GM12874 (cell line): Measurements from ENCODE around the gene MYBPC2.

Experiments used
- TF ChIP-seq, protein P1 (sequence below): IDR thresholded peaks from 2 replicates; pipeline ENCODE4 v1.5.1; 2011; ENCODE audit warnings: low read depth, mild to moderate bottlenecking, control low read depth, low read length, moderate library complexity; ENCODE audit not compliant: insufficient read depth

The MYBPC2 gene

DNA sequence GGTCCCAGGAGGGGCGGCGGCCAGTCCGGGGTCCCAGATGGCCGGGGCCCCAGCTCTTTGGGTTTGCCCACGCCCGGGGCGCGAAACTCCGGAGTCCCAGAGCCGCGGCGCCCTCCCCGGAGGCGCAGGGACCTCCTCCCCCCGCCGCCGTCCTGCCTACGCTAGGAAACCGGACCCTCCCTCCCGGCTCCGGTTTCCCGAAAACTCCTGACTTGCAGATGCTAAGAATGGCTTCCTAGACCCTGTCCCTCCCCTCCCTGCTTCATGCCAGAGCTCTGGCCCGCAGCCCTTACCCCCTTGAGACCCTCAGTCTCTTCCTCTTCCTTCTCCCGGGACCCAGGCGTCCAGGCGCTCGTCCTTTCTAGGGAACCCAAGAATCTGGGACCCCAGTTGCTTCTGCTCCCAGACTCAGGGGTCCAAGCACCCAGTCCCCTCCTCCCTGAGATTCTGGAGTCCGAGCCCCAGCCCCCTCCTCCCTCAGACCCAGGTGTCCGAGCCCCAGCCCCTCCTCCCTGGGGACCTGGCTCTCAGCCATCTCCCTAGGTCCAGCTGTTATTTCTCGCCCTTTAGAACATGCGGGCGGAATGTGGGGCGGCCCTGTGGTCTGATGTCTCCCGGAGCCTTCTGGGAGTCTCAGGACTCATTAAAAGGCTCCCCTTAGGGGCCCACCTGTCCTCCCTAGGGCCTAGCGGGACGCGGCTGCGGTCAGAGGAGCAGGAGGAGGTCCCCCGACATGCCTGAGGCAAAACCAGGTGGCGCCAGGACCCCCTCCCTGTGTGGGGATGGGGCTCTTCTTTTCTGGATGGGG is at the start of gene MYBPC2:
MYBPC2 (plus strand) TSS at position 672 of the 808 bp plus-strand sequence; CDS start at position 734, 62 bp downstream.
- TF ChIP-seq, protein P1, sequence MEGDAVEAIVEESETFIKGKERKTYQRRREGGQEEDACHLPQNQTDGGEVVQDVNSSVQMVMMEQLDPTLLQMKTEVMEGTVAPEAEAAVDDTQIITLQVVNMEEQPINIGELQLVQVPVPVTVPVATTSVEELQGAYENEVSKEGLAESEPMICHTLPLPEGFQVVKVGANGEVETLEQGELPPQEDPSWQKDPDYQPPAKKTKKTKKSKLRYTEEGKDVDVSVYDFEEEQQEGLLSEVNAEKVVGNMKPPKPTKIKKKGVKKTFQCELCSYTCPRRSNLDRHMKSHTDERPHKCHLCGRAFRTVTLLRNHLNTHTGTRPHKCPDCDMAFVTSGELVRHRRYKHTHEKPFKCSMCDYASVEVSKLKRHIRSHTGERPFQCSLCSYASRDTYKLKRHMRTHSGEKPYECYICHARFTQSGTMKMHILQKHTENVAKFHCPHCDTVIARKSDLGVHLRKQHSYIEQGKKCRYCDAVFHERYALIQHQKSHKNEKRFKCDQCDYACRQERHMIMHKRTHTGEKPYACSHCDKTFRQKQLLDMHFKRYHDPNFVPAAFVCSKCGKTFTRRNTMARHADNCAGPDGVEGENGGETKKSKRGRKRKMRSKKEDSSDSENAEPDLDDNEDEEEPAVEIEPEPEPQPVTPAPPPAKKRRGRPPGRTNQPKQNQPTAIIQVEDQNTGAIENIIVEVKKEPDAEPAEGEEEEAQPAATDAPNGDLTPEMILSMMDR: no peak

DNA sequence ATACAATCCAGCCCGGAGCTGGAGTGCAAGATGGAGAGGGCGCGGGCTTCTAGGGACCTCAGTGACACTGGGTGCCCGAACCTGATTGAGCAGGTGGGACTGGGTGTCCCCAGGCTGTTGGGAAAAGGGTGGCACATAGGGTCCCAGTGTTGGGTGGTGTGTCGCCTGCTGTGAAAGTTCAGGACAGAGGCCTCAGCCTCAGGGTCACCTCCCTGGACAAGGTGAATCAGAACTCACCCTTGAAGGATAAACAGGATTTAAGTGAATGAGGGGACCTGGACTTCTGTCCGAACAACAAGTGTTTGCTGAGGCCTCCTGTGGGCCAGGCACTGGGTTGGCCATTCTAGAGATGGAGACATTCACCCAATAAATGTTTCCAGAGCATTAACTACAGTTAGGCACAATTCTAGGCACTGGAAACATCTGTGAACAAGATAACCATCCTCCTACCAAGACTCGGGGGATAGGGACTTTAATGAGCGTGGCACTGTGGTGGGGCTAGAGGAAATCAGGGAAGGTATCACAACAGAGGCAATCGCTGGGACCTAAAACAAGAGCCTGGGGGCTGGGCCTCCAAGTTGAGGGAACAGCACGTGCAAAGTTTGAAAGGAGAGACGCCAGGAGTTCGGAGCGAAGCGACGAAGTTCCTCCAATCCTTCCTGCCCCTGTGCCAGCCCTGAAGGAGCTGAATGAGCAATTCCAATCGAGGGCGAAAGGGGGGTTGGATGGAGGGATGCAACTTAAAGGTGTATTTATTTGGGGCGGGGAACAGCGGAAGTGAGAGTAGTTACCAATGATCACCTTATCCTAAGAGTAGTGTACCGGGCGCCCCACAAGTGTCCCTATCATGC is 49.5 kb upstream of the MYBPC2 start:
- TF ChIP-seq, protein P1: no peak

DNA sequence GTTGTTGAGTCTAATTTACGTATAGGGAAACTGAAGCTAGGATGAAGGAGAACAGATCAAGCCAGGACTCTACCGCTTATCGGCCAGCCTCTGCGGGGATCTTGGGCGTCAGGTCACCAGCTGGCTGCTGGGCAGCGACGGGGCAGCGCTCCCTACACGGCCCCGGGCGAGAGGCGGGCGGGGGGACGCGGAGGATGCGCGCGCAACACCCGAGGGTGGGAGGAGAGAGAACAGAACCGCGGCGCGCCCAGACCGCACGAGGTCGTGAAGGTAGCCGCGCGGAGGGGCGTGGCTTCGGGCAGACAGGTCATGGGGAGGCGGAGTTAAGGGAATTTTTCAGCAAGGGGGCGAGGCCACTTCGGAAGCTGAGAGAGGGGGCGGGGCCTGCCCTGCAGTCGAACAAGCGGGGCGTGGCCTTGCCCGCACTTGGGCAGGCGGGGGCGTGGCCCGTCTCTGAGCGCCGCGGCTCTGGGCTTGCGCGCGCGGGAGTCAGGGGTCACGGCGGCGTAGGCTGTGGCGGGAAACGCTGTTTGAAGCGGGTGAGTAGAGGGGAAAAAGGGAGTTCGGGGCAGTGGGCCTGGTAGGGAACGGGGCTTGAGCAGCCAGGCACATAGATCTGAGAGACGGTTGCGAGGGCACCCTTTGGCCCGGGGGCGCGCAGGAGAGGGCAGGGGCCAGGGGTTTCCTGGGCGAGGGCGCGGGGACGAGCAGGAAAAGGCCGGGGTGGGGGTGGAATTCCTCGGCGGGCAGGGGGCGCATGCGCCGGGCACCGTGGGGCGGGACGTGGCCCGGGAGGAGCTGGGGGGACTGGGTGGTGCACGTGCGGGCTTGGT is 48.6 kb upstream of the MYBPC2 start, which contains the start of gene POLD1:
POLD1 (plus strand) TSS at position 496 of the 833 bp plus-strand sequence. CDS start 14,505 bp downstream, outside the sequence.
- TF ChIP-seq, protein P1: no peak

DNA sequence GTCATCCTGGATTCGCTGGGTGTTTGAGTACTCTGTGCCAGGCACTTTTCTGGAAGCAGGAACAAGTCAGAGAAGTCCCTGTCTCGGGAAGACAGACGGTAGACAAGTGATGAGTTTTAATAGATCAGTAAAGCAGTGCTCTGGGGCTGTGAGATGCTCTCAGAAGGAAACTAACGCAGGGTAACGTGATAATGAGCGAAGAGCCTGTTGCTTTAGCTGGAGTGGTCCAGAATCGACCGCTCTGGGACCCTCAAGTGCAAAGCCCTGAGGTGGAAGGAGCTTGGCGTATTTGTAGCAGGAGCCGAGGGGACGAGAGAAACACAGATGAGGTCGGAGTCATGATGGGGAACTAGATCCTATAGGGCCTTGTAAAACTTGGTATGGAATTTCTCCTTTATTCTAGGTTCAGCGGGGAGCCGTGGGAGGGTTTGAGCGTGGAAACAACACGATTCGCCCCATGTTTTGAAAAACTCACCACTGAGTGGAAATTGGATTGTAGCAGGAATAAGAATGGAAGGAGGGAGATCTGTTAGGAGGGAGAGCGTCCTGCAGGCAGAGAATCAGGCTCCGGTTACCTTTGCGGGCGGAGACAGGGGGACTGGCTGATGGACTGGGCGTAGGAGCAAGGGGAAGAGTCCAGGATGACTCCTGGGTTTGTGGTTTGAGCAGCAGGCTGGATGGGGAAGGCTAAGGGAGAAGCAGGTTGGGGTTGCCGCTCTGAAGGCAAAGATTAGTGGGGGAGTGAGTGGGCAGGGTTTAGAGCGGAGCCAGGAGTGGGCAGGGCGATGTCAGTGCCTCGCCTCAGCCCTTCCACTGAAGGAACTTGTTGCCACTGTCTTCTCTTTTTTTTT is 47.8 kb upstream of the MYBPC2 start:
- TF ChIP-seq, protein P1: no peak

DNA sequence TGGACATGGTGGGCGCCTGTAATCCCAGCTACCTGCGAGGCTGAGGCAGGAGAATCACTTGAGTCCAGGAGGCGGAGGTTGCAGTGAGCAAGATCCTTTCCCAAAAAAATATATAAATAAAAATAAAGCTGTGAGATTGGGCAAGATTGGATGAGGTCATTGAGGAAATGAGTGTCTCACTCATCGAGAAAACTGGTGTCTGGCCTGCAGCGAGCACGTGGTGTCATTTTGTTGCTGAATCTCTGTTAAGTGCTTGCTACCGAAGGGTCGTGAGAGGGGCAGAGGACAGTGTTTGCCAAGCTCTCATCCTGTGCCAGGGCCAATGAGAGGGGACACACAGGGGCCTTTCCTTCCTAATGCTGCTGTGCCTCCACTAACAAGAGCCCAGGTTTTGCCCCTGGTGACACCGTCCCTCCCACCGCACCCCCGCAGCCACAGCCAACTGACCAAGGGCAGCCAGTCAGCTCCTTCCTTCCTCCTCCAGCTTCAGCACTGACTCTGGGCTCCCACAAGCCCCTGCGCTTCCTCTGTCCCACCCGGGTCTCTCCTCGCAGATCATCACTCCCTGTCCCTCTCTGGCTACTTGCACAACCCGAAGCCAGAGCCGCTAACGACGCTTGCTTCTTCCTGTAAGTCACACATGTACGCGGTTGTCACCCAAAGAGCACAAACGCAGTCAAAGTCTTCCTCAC is 45.4 kb upstream of the MYBPC2 start:
- TF ChIP-seq, protein P1: no peak

DNA sequence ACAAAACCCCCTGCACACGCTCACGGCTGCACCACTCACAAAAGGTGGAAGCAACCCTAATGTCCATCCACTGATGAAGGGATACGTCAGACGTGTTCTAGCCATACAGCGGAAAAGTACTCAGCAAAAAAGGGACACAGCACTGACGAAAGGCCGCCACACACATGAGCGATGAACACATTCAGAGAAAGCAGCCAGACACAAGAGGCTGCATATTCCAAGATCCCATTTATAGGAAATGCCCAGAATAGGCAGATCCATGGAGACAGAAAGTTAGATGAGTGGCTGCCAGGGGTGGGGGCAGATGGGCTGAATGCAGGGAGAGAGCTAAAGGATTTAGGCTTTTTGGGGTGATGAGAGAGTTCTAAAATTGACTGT is 44.8 kb upstream of the MYBPC2 start:
- TF ChIP-seq, protein P1: no peak
